HepG2 (cell line): ENCODE results near the gene FBXO4. TPM values are rescaled to one million over a fixed set of nuclear protein-coding genes. Genes with fewer than 3 reads are reported as not detected.
A peak's percentile ranks its signal among the peaks of the same experiment; 100 is the strongest.

Experiments used
- ATAC-seq: fragments of 200-7000 bp; cut with Tn5 transposase; 3 replicates; pipeline ENCODE4 v1.9.1; 2020; ENCODE audit warnings: mild to moderate bottlenecking, moderate library complexity
- BruUV-seq: library from RNA; stranded (reverse); fragments of 400-500 nt; replicated peaks from 2 replicates; lab custom pipeline; 2021; lab: Mats Ljungman, UMichigan
- CTCF ChIA-PET: fragments of 300-600 bp; formaldehyde crosslinking; extraction: SDS; loops from one replicate; lab custom pipeline; 2021; ENCODE audit warnings: low total read pairs, inconsistent platforms, low intra/inter-chr PET ratio; lab: Yijun Ruan, JAX
- POLR2A ChIA-PET: fragments of 350-600 bp; sonication (Branson Sonifier 250); formaldehyde crosslinking; loops from one replicate; lab custom pipeline; 2020; ENCODE audit warnings: antibody characterized with exemption, inconsistent platforms; lab: Yijun Ruan, JAX
- DNase-seq: peaks from one replicate; pipeline ENCODE4 v3.0.0-alpha.2; 2015; ENCODE audit warnings: low spot score
- FAIRE-seq: peaks from 3 replicates; lab custom pipeline; 2011; peaks lifted over from hg19 to GRCh38; lab: Jason Lieb, UNC
- H2AFZ ChIP-seq: one replicate; pipeline ENCODE4 v1.6.1; 2011; ENCODE audit warnings: low read length, inconsistent platforms
- H3K27ac ChIP-seq: fragments of 300-600 bp; 3 replicates; pipeline ENCODE4 v1.8.0; 2011; ENCODE audit warnings: mixed run types, mild to moderate bottlenecking, mixed read lengths, low read length, inconsistent platforms; ENCODE audit not compliant: insufficient read depth; ENCODE audit errors: extremely low read length
- H3K27me3 ChIP-seq, 2 experiments: fragments of 200-600 bp in 1 of 2; 2 replicates in 1 of 2; 3 replicates in 1 of 2; pipeline versions ENCODE4 v1.6.0 to v1.8.0; 2011; ENCODE audit warnings: low read length in 2 of 2, mild to moderate bottlenecking in 2 of 2, moderate library complexity in 2 of 2, inconsistent platforms in 1 of 2; ENCODE audit not compliant: insufficient read depth in 2 of 2, control insufficient read depth in 1 of 2
- H3K36me3 ChIP-seq, 2 experiments: fragments of 200-600 bp in 1 of 2; replicated peaks in 1 of 2; 2 replicates in 1 of 2; 3 replicates in 1 of 2; pipeline versions ENCODE4 v1.5.1 to v1.8.0; 2011; ENCODE audit warnings: low read length in 2 of 2, inconsistent platforms in 1 of 2; ENCODE audit not compliant: insufficient read depth in 2 of 2, control insufficient read depth in 1 of 2
- H3K4me1 ChIP-seq: 2 replicates; pipeline ENCODE4 v1.5.1; 2012; ENCODE audit warnings: low read length, inconsistent platforms; ENCODE audit not compliant: insufficient read depth
- H3K4me2 ChIP-seq: 2 replicates; pipeline ENCODE4 v1.6.0; 2011; ENCODE audit warnings: low read depth, low read length, inconsistent platforms
- H3K4me3 ChIP-seq, 3 experiments: fragments of 200-600 bp in 1 of 3; sonication (generic), shearing (Covaris generic) in 1 of 3; replicated peaks in 1 of 3; 2 replicates each; pipeline ENCODE4 v1.5.1; 2011 to 2016; ENCODE audit warnings: low read length in 3 of 3, inconsistent platforms in 2 of 3, low read depth in 2 of 3, mild to moderate bottlenecking in 2 of 3, control low read depth in 1 of 3, mixed read lengths in 1 of 3; ENCODE audit not compliant: insufficient read depth in 1 of 3
- H3K79me2 ChIP-seq: one replicate; pipeline ENCODE4 v1.6.1; 2011; ENCODE audit warnings: low read length, inconsistent platforms; ENCODE audit not compliant: insufficient read depth
- H3K9ac ChIP-seq: 2 replicates; pipeline ENCODE4 v1.6.0; 2011; ENCODE audit warnings: mild to moderate bottlenecking, low read depth, low read length, inconsistent platforms; ENCODE audit not compliant: insufficient read depth
- H3K9me3 ChIP-seq: 2 replicates; pipeline ENCODE4 v1.5.1; 2012; ENCODE audit warnings: mild to moderate bottlenecking, low read length
- H4K20me1 ChIP-seq: 2 replicates; pipeline ENCODE4 v1.6.0; 2011; ENCODE audit warnings: inconsistent platforms, mild to moderate bottlenecking, low read length, moderate library complexity; ENCODE audit not compliant: insufficient read depth
- AGO2 ChIP-seq: fragments of 200-400 bp; formaldehyde crosslinking; optimal IDR thresholded peaks from 2 replicates; pipeline ENCODE3; 2017; ENCODE audit warnings: mild to moderate bottlenecking, low read depth, low read length, moderate library complexity
- EZH2 ChIP-seq: conservative IDR thresholded peaks from 2 replicates; pipeline ENCODE4 v1.6.1; 2012; ENCODE audit warnings: mild to moderate bottlenecking, low read depth, low read length, moderate library complexity
- MAFF ChIP-seq: IDR thresholded peaks from 2 replicates; pipeline ENCODE4 v1.6.1; 2011; ENCODE audit warnings: low read depth, low read length, improper control_type of control experiment
- MAFK ChIP-seq, 2 experiments: IDR thresholded peaks in 1 of 2; conservative IDR thresholded peaks in 1 of 2; 2 replicates each; pipeline ENCODE4 v1.6.1; 2011; ENCODE audit warnings: improper control_type of control experiment in 2 of 2, low read length in 2 of 2
- MAZ ChIP-seq, 2 experiments: sonication (generic) in 1 of 2; formaldehyde crosslinking in 1 of 2; IDR thresholded peaks; 2 replicates each; pipeline versions ENCODE4 v1.5.0 to v1.6.1; 2012 to 2020; ENCODE audit warnings: low read depth in 2 of 2, mild to moderate bottlenecking in 2 of 2, borderline replicate concordance in 1 of 2, improper control_type of control experiment in 1 of 2, low read length in 1 of 2, missing genetic modification reagents in 1 of 2, moderate library complexity in 1 of 2
- TRIM22 ChIP-seq: fragments of 450-650 bp; IDR thresholded peaks from 2 replicates; pipeline ENCODE4 v1.6.1; 2017
- ZNF121 ChIP-seq: sonication (generic); formaldehyde crosslinking; IDR thresholded peaks from 2 replicates; pipeline ENCODE4 v1.5.0; 2020; ENCODE audit warnings: mild to moderate bottlenecking, missing genetic modification reagents
- ZNF607 ChIP-seq: sonication (generic); formaldehyde crosslinking; IDR thresholded peaks from 2 replicates; pipeline ENCODE4 v1.5.1; 2020; ENCODE audit warnings: missing genetic modification reagents, mild to moderate bottlenecking, borderline replicate concordance
- WGBS: methylation state at CpG from one replicate; pipeline ENCODE4 v1.1.6; 2017; ENCODE audit warnings: low lambda C conversion rate; 5-methylcytosine and 5-hydroxymethylcytosine counted together
- in situ Hi-C: cut with HindIII; loops from 2 replicates; pipeline ENCODE4 v1.10.0; 2017; ENCODE audit warnings: low pct_unique_long_range_greater_than_20kb; ENCODE audit not compliant: extremely low pct_ligation_motif_present
- intact Hi-C: fragments of 100-400 bp; cut with micrococcal nuclease; formaldehyde crosslinking; loops from one replicate; pipeline ENCODE4 v1.10.0; 2022; ENCODE audit not compliant: unreplicated experiment
- polyA plus RNA-seq, 8 experiments: library from polyadenylated mRNA; depleted of rRNA in 3 of 8; stranded (reverse) in 7 of 8; unstranded in 1 of 8; fragments of >200 nt; fragmentation: Illumina TruSeq in 4 of 8; extraction: Trizol in 4 of 8; gene quantifications; 2 replicates each; pipeline versions ENCODE4 v1.2.1 to v1.2.3, GENCODE V29; 2011 to 2016; ENCODE audit warnings: low read depth in 4 of 8, missing spikeins in 1 of 8, mixed read lengths in 1 of 8; ENCODE audit not compliant: insufficient read depth in 1 of 8
- total RNA-seq, 5 experiments: library from RNA; depleted of rRNA; stranded (reverse); fragments of >200 nt; fragmentation: Illumina TruSeq; extraction: Trizol; gene quantifications; 2 replicates each; pipeline ENCODE4 v1.2.3, GENCODE V29; 2016; ENCODE audit warnings: low read depth in 1 of 5

The FBXO4 gene
- total and polyA plus RNA-seq, 2 of the 13 experiments (the other 11 are each of a cell fraction or from before 2014, with no cell fraction given): 5.2 to 16.4 TPM

GRCh38 chr5:41951224-41951623 is 26.1 kb downstream of the FBXO4 start:
- ChIA-PET CTCF (no interaction called here), POLR2A (no interaction called here)
- Histone ChIP-seq H3K4me2 (no peak overlapping the region), H2AFZ (no peak overlapping the region), H3K27me3 (no peaks in the 10 kb centered on the region), H3K9me3 (no peaks in the 10 kb centered on the region), H4K20me1 (no peaks in the 10 kb centered on the region), H3K36me3 (no peaks in the 10 kb centered on the region), H3K9ac (no peak overlapping the region), H3K79me2 (no peaks in the 10 kb centered on the region), H3K4me1 (peaks cover 20% of the 10 kb centered on the region; the same call in 1 of the 2 replicates), H3K4me3 (no peak overlapping the region), H3K27ac (no peak overlapping the region)
- ATAC-seq (peak; percentile 50; the same call in 1 of the 3 replicates), DNase-seq (no peak), FAIRE-seq (no peak)
- WGBS: 47% methylated on average over 3 of the region's 3 CpGs
- intact Hi-C loops (no loop called here), in situ Hi-C loops (no loop called here)
- BruUV-seq: no TSS peak
- TF ChIP-seq MAZ (IDR thresholded peaks at IDR 0.05; ENCODE audit: borderline replicate concordance, low read depth, low read length): no peak
- TF ChIP-seq MAZ (CRISPR knock-in tag; IDR thresholded peaks at IDR 0.05; ENCODE audit: low read depth): no peak
- TF ChIP-seq AGO2: no peak
- TF ChIP-seq MAFF: peak; percentile 48
- TF ChIP-seq MAFK (conservative IDR thresholded peaks at IDR 0.05 in 1 of 2, IDR thresholded peaks at IDR 0.05 in 1 of 2; ENCODE audit: low read length in 2 of 2): peak; percentile 54 to 70

GRCh38 chr5:41954286-41954685 is 29.2 kb downstream of the FBXO4 start:
- 92% methylated on average over 1 of the region's 1 CpG for WGBS
- POLR2A ChIA-PET: no interaction called here

More at GRCh38 chr5:41954286-41954685, 29.2 kb downstream of the FBXO4 start:
- no peak overlapping the region for H3K4me2 ChIP-seq
- no peak overlapping the region for H2AFZ ChIP-seq
- intact Hi-C loops (no loop called here), in situ Hi-C loops (no loop called here)
- no peak for DNase-seq
- H3K27ac ChIP-seq: no peak overlapping the region
- no peaks in the 10 kb centered on the region for H3K9me3 ChIP-seq
- H3K4me3 ChIP-seq: no peak overlapping the region
- no peaks in the 10 kb centered on the region for H4K20me1 ChIP-seq
- no peak for FAIRE-seq
- H3K4me1 ChIP-seq: peaks cover 22% of the 10 kb centered on the region; the same call in 1 of the 2 replicates
- no TSS peak for BruUV-seq
- H3K9ac ChIP-seq: no peak overlapping the region
- TF ChIP-seq ZNF121 (no peak), EZH2 (no peak), ZNF607 (no peak), TRIM22 (no peak)
- no peak for ATAC-seq
- no peaks in the 10 kb centered on the region for H3K79me2 ChIP-seq
- no peaks in the 10 kb centered on the region for H3K27me3 ChIP-seq
- H3K36me3 ChIP-seq: no peaks in the 10 kb centered on the region
- CTCF ChIA-PET: no interaction called here
